ENCODE data around the gene DCAF8L2. TPM values are rescaled to one million over a fixed set of nuclear protein-coding genes. Genes with fewer than 3 reads are reported as not detected.

Gene DCAF8L2
- total RNA-seq, 3 donors from 2014 or later = not detected

DNA sequence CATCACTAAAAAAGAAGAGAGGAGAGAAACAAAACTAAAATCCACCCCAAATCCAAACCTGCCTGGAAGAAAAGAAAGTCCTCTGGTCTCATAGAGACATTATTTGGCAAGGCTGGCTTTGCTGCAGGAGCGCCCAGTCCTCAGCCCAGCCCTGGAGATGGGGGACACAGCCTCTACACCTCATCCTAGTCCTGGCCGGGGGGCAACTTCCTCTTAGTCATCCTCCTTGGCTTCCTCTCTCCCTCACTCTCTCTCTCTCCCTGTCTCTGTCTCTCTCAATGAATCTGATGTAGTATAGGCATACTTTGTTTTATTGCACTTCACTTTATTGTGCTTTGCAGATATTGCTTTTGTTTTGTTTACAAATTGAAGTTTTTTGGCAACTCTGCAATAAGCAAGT lies 161.8 kb downstream of the DCAF8L2 start:
- H3K27me3 ChIP-seq = peaks cover 0 to 5% of the 10 kb centered on the region in 2 donors
- H3K4me3 ChIP-seq = no peak overlapping the region
- DNase-seq (ENCODE audit: low spot score in 2 of 2) = no peak
- H3K27ac ChIP-seq = no peak overlapping the region
- no peaks in the 10 kb centered on the region for H3K4me1 ChIP-seq
- no peaks in the 10 kb centered on the region for H3K9me3 ChIP-seq
- TF ChIP-seq POLR2AphosphoS5 (IDR thresholded peaks at IDR 0.05) = no peak
- TF ChIP-seq CTCF (IDR thresholded peaks at IDR 0.05) = no peak
- TF ChIP-seq POLR2A (IDR thresholded peaks at IDR 0.05) = no peak
- intact Hi-C loops (cut with DNase I; ENCODE audit: low total_unique reads) = no loop called here
- no peaks in the 10 kb centered on the region for H3K36me3 ChIP-seq

GRCh38 chrX:27765718-27766117 lies 175.6 kb downstream of the DCAF8L2 start:
- Histone ChIP-seq H3K4me1 (no peaks in the 10 kb centered on the region), H3K27ac (no peak overlapping the region), H3K9me3 (no peaks in the 10 kb centered on the region), H3K36me3 (no peaks in the 10 kb centered on the region), H3K4me3 (no peak overlapping the region), H3K27me3 (peaks cover 0 to 14% of the 10 kb centered on the region in 2 donors)
- TF ChIP-seq POLR2A (IDR thresholded peaks at IDR 0.05) (no peak), POLR2AphosphoS5 (IDR thresholded peaks at IDR 0.05) (no peak), CTCF (IDR thresholded peaks at IDR 0.05) (no peak)
- no peak for DNase-seq (ENCODE audit: low spot score in 2 of 2)
- intact Hi-C loops (cut with DNase I; ENCODE audit: low total_unique reads) = loop anchor here (10.0 kb wide), 1 partner anchor 719 kb away; no protein-coding TSS in a partner anchor

- Histone ChIP-seq H3K4me3 (no peak overlapping the region), H3K27ac (no peak overlapping the region), H3K4me1 (no peaks in the 10 kb centered on the region), H3K27me3 (peaks cover 0 to 18% of the 10 kb centered on the region in 2 donors), H3K36me3 (no peaks in the 10 kb centered on the region), H3K9me3 (no peaks in the 10 kb centered on the region)
- TF ChIP-seq POLR2AphosphoS5 (IDR thresholded peaks at IDR 0.05) (no peak), CTCF (IDR thresholded peaks at IDR 0.05) (no peak), POLR2A (IDR thresholded peaks at IDR 0.05) (no peak)
- DNase-seq (ENCODE audit: low spot score in 2 of 2) = no peak
- intact Hi-C loops (cut with DNase I; ENCODE audit: low total_unique reads) = loop anchor here (10.0 kb wide), 1 partner anchor 717 kb away; no protein-coding TSS in a partner anchor
Measured at GRCh38 chrX:27767387-27767786, 177.2 kb downstream of the DCAF8L2 start.

GRCh38 chrX:27775984-27776383 lies 185.8 kb downstream of the DCAF8L2 start:
- Histone ChIP-seq H3K4me1 (no peaks in the 10 kb centered on the region), H3K4me3 (no peak overlapping the region), H3K27ac (no peak overlapping the region), H3K9me3 (no peaks in the 10 kb centered on the region), H3K36me3 (no peaks in the 10 kb centered on the region), H3K27me3 (peaks cover 0 to 10% of the 10 kb centered on the region in 2 donors)
- TF ChIP-seq POLR2AphosphoS5 (IDR thresholded peaks at IDR 0.05) = no peak
- TF ChIP-seq POLR2A (IDR thresholded peaks at IDR 0.05) = no peak
- TF ChIP-seq CTCF (IDR thresholded peaks at IDR 0.05) = no peak
- intact Hi-C loops (cut with DNase I; ENCODE audit: low total_unique reads) = no loop called here
- DNase-seq (ENCODE audit: low spot score in 2 of 2) = no peak

DNA sequence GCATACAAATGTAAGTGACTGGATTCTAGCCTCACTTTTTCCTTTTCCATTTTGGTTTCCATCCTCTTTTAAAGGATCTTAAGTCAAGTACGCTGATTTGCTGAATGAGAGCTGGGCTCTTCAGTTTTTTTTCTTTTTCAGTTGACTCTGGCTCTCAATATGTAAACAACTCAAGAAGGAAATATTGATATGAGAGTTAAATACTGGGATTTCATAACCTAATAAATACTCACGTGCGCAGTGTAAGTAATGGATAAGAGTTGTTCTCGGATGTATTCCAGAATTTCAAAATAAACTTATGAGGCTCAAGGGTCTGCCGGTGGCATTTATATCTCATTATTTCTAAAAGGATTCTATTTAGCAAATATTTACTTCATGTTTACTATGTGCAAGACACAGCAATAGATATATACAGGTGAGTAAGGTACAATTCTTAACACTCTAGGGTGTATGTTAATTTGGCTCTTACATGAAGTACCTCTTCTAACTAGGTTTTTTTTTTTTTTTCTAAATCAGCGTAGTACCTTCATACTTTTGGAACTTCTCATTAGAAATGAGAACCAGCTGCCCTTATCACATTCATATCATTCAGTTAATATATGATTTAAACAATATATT lies 206.6 kb downstream of the DCAF8L2 start:
- Histone ChIP-seq H3K27ac (no peak overlapping the region), H3K9me3 (no peaks in the 10 kb centered on the region), H3K36me3 (no peaks in the 10 kb centered on the region), H3K27me3 (no peaks in the 10 kb centered on the region), H3K4me1 (no peaks in the 10 kb centered on the region), H3K4me3 (no peak overlapping the region)
- intact Hi-C loops (cut with DNase I; ENCODE audit: low total_unique reads) = no loop called here
- DNase-seq (ENCODE audit: low spot score in 2 of 2) = no peak
- TF ChIP-seq POLR2AphosphoS5 (IDR thresholded peaks at IDR 0.05) = no peak
- no peak for TF ChIP-seq POLR2A (IDR thresholded peaks at IDR 0.05)
- no peak for TF ChIP-seq CTCF (IDR thresholded peaks at IDR 0.05)
